ENCODE results near the gene ABCB4.

ABCB4 gene

GRCh38 chr7:87416682-87417587 lies 58.5 kb downstream of the ABCB4 start:
- DNase-seq = peak; percentile 73

GRCh38 chr7:87414794-87415188 lies 60.7 kb downstream of the ABCB4 start:
- DNase-seq = no peak

GRCh38 chr7:87413951-87414793 lies 61.3 kb downstream of the ABCB4 start:
- no peak for DNase-seq

GRCh38 chr7:87413029-87413428 lies 62.5 kb downstream of the ABCB4 start:
- DNase-seq = no peak

- DNase-seq = no peak
These were observed 64.3 kb downstream of the ABCB4 start for GRCh38 chr7:87411186-87411585.

- no peak for DNase-seq
These were observed 70.8 kb downstream of the ABCB4 start for GRCh38 chr7:87404674-87405073.

GRCh38 chr7:87398446-87398845 lies 77.0 kb downstream of the ABCB4 start:
- no peak for DNase-seq

GRCh38 chr7:87395442-87396020 lies 79.9 kb downstream of the ABCB4 start:
- no peak for DNase-seq

- DNase-seq = no peak
These were observed 84.3 kb downstream of the ABCB4 start for GRCh38 chr7:87391020-87391701.

- no peak for DNase-seq
These were observed 94.6 kb downstream of the ABCB4 start for GRCh38 chr7:87380905-87381304.

GRCh38 chr7:87375662-87376435 lies 99.6 kb downstream of the ABCB4 start:
- no peak for DNase-seq

- DNase-seq = no peak
These were observed 104.8 kb downstream of the ABCB4 start for GRCh38 chr7:87370660-87371180.

GRCh38 chr7:87369216-87369615 lies 106.3 kb downstream of the ABCB4 start:
- DNase-seq = no peak

- DNase-seq = no peak
These were observed 111.2 kb downstream of the ABCB4 start for GRCh38 chr7:87364246-87364645.

GRCh38 chr7:87363342-87363741 lies 112.1 kb downstream of the ABCB4 start:
- no peak for DNase-seq

- DNase-seq = no peak
These were observed 114.2 kb downstream of the ABCB4 start for GRCh38 chr7:87361320-87361719.

- DNase-seq = no peak
These were observed 116.1 kb downstream of the ABCB4 start for GRCh38 chr7:87359366-87359765.

- DNase-seq = no peak
These were observed 119.0 kb downstream of the ABCB4 start for GRCh38 chr7:87356448-87356847.

- DNase-seq = peak; percentile 40
These were observed 120.7 kb downstream of the ABCB4 start for GRCh38 chr7:87354749-87355148.

Data from RPMI8226 (cell line).